Fibroblast of upper back skin (primary cell): ENCODE results near the gene XIAP.

Source experiments
- DNase-seq: peaks from one replicate; pipeline ENCODE4 v3.0.0-alpha.2; 2013

XIAP gene

DNA sequence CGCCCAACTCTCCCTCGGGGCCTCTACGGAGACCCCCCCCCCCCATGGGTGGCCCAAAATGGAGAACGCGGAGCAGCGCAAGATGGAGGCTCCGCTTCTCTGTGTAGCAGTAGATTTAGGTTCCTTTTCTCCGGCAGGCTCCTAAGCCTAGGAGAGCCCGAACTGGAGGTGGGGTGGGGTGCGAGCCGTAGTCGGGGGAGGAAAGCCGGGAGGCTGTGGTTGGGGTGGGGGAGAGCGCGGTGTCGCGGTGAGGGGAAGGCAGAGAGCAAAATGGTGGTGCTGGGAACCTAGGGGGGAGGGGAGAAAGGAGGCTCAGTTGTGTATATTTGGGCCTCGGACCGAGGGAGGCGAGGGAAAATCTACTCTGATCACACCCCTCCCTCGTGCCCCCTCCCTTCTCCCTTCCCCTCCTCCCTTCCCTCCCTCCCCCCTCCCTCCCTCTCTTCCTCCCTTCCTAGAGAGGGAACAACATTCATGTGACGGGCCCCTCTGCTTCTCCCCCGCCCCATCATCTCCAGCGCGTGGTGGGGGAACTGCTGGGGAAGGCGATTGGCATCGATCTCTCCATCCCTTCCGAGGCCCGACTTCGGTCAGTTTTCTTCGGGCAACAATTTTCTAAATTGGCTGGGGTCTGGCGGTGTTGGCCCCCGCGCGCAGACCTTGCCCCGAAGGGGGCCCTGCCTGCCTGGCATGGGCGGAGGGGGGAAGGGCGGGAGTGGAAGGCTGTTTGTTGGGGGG is 101.6 kb downstream of the XIAP start, which contains the start of gene STAG2:
Gene STAG2 (plus strand): TSS at position 439 of the 738 bp plus-strand sequence. CDS start 60,922 bp downstream, outside the sequence.
- DNase-seq, result peak; percentile 90

DNA sequence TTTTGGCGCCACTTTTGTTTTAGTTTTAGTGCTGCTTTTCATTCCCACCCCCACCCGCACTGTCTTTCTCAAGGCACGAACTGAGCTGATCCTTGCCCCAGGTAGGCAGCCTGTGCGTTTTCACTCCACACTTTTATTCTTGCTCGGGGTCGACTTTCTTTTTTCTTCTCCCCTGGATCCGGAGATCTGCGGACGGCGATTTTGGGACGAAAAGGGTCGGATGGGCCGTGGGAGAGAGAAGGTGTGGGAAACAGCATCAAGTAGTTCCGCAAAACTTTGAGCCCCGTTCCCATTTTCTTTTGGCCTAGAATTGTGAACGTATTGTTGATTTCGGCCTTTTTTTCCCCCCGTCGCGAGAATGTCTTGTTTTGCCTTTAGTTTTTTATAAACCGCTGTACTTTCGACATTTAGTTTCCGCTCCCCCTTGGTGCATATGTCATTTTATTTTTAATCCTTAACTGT is 102.2 kb downstream of the XIAP start:
- no peak for DNase-seq

DNA sequence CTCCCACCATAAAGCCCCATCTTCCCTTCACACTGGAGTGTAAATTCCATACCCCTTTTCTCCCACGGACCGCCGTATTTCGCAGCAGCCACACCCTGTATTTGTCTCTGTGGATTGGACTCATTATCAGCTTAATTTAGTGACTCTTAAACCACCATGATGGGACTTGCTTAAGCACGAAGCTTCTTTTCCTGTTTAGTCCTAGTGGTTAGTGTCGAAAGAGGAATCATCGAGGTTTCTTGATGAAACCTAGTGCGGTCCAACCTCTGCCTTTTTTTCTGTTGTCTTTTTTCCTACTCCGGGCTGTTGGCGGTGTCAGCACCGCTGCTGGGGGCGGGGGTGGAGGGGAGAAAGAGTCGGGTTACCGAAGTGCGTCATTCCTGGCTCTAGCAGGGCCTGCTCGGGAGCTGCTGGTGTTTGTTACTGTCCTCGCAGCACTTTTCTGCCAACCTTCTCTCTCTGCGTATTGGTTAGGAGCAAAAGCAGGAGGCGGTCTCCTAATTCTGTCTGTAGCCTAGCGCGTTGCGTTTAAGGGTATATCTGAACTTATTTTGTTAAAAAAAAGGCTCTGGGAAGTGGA is 103.0 kb downstream of the XIAP start:
- peak; percentile 95 for DNase-seq
